IMR-90 (cell line): ENCODE data around the gene SHROOM1. TPM values are rescaled to one million over a fixed set of nuclear protein-coding genes. Genes with fewer than 3 reads are reported as not detected.

Source experiments
- ATAC-seq: fragments of 200-7000 bp; cut with Tn5 transposase; 2 replicates; pipeline ENCODE4 v1.9.1; 2020; ENCODE audit warnings: low read depth, mild to moderate bottlenecking, moderate library complexity
- BruUV-seq: library from RNA; stranded (reverse); fragments of 400-500 nt; replicated peaks from 2 replicates; lab custom pipeline; 2021; lab: Mats Ljungman, UMichigan
- CTCF ChIA-PET: fragments of 300-600 bp; formaldehyde crosslinking; extraction: SDS; loops from one replicate; lab custom pipeline; 2021; ENCODE audit warnings: antibody characterized with exemption; lab: Yijun Ruan, JAX
- POLR2A ChIA-PET: fragments of 300-600 bp; sonication (Branson Sonifier 250); formaldehyde crosslinking; loops from one replicate; lab custom pipeline; 2022; ENCODE audit warnings: antibody characterized with exemption; ENCODE audit not compliant: unreplicated experiment; lab: Charles Lee
- DNase-seq: peaks from one replicate; pipeline ENCODE4 v3.0.0; 2013
- H2AFZ ChIP-seq: replicated peaks from 2 replicates; pipeline ENCODE3; 2013; ENCODE audit warnings: low read length, mild to moderate bottlenecking; ENCODE audit not compliant: poor library complexity
- H2AK5ac ChIP-seq: 2 replicates; pipeline ENCODE4 v1.6.1; 2013; ENCODE audit warnings: low read depth, low read length, inconsistent platforms
- H2AK9ac ChIP-seq: replicated peaks from 2 replicates; pipeline ENCODE3; 2013; ENCODE audit warnings: mild to moderate bottlenecking, low read depth, low read length, moderate library complexity; ENCODE audit not compliant: poor library complexity
- H2BK120ac ChIP-seq: 2 replicates; pipeline ENCODE4 v1.6.1; 2013; ENCODE audit warnings: low read depth, low read length, inconsistent platforms
- H2BK15ac ChIP-seq: 3 replicates; pipeline ENCODE4 v1.6.1; 2013; ENCODE audit warnings: low read depth, low read length, inconsistent platforms
- H2BK20ac ChIP-seq: 2 replicates; pipeline ENCODE4 v1.6.1; 2013; ENCODE audit warnings: low read depth, mild to moderate bottlenecking, inconsistent platforms, low read length, moderate library complexity
- H2BK5ac ChIP-seq: 2 replicates; pipeline ENCODE4 v1.6.1; 2013; ENCODE audit warnings: mild to moderate bottlenecking, low read depth, low read length, inconsistent platforms; ENCODE audit not compliant: poor library complexity, severe bottlenecking
- H3K14ac ChIP-seq: replicated peaks from 2 replicates; pipeline ENCODE4 v1.6.1; 2013; ENCODE audit warnings: low read depth, low read length, inconsistent platforms
- H3K18ac ChIP-seq: 2 replicates; pipeline ENCODE4 v1.6.1; 2013; ENCODE audit warnings: low read depth, low read length, control low read depth
- H3K23ac ChIP-seq: 2 replicates; pipeline ENCODE4 v1.6.1; 2013; ENCODE audit warnings: low read depth, low read length, inconsistent platforms
- H3K27ac ChIP-seq: 2 replicates; pipeline ENCODE4 v1.5.1; 2013; ENCODE audit warnings: mild to moderate bottlenecking, control low read depth, low read length; ENCODE audit not compliant: insufficient read depth
- H3K27me3 ChIP-seq: 2 replicates; pipeline ENCODE4 v1.6.1; 2013; ENCODE audit warnings: low read length; ENCODE audit not compliant: control insufficient read depth, insufficient read depth
- H3K36me3 ChIP-seq: 2 replicates; pipeline ENCODE4 v1.6.1; 2013; ENCODE audit warnings: low read length, mixed read lengths; ENCODE audit not compliant: control insufficient read depth, insufficient read depth
- H3K4ac ChIP-seq: 2 replicates; pipeline ENCODE4 v1.6.1; 2013; ENCODE audit warnings: low read depth, low read length, inconsistent platforms
- H3K4me1 ChIP-seq: 2 replicates; pipeline ENCODE4 v1.6.1; 2013; ENCODE audit warnings: low read length, mixed read lengths; ENCODE audit not compliant: control insufficient read depth, insufficient read depth
- H3K4me2 ChIP-seq: 2 replicates; pipeline ENCODE4 v1.6.1; 2013; ENCODE audit warnings: low read depth, mild to moderate bottlenecking, control low read depth, low read length, moderate library complexity
- H3K4me3 ChIP-seq: 2 replicates; pipeline ENCODE4 v1.5.1; 2013; ENCODE audit warnings: low read depth, mild to moderate bottlenecking, control low read depth, low read length, moderate library complexity; ENCODE audit not compliant: insufficient read depth
- H3K56ac ChIP-seq: 2 replicates; pipeline ENCODE4 v1.6.1; 2013; ENCODE audit warnings: low read length, inconsistent platforms; ENCODE audit not compliant: insufficient read depth; ENCODE audit errors: extremely low read depth
- H3K79me1 ChIP-seq, 2 experiments: 2 replicates each; pipeline ENCODE4 v1.6.1; 2013; ENCODE audit warnings: low read length in 2 of 2, inconsistent platforms in 1 of 2, low read depth in 1 of 2
- H3K9ac ChIP-seq: 2 replicates; pipeline ENCODE4 v1.6.1; 2013; ENCODE audit warnings: low read depth, low read length, control low read depth
- H3K9me1 ChIP-seq: 2 replicates; pipeline ENCODE4 v1.6.1; 2013; ENCODE audit warnings: low read length, inconsistent platforms; ENCODE audit not compliant: insufficient read depth
- H3K9me3 ChIP-seq: 2 replicates; pipeline ENCODE4 v1.6.1; 2013; ENCODE audit warnings: low read length; ENCODE audit not compliant: control insufficient read depth, insufficient read depth
- H4K20me1 ChIP-seq: 2 replicates; pipeline ENCODE4 v1.6.1; 2013; ENCODE audit warnings: low read length, inconsistent platforms; ENCODE audit not compliant: insufficient read depth
- H4K5ac ChIP-seq: 2 replicates; pipeline ENCODE4 v1.6.1; 2013; ENCODE audit warnings: mild to moderate bottlenecking, low read depth, low read length, control low read depth
- H4K8ac ChIP-seq, 2 experiments: 2 replicates each; pipeline ENCODE4 v1.6.1; 2013; ENCODE audit warnings: low read depth in 2 of 2, low read length in 2 of 2, control low read depth in 1 of 2, inconsistent platforms in 1 of 2
- H4K91ac ChIP-seq: 2 replicates; pipeline ENCODE4 v1.6.1; 2013; ENCODE audit warnings: low read depth, low read length, inconsistent platforms; ENCODE audit not compliant: insufficient read depth
- CHD1 ChIP-seq: IDR thresholded peaks from 2 replicates; pipeline ENCODE4 v1.6.1; 2012; ENCODE audit warnings: low read depth, low read length, improper control_type of control experiment
- FOS ChIP-seq: fragments of 150-350 bp; IDR thresholded peaks from 2 replicates; pipeline ENCODE4 v1.6.1; 2016; ENCODE audit warnings: low read depth, low read length
- MAZ ChIP-seq: IDR thresholded peaks from 2 replicates; pipeline ENCODE4 v1.6.1; 2012; ENCODE audit warnings: low read depth, mild to moderate bottlenecking, low read length, improper control_type of control experiment, moderate library complexity, borderline replicate concordance
- MXI1 ChIP-seq: IDR thresholded peaks from 2 replicates; pipeline ENCODE4 v1.6.1; 2012; ENCODE audit warnings: low read depth, mild to moderate bottlenecking, low read length, moderate library complexity, borderline replicate concordance
- POLR2A ChIP-seq: IDR thresholded peaks from 2 replicates; pipeline ENCODE4 v1.6.1; 2012; ENCODE audit warnings: mild to moderate bottlenecking, low read depth, low read length
- RCOR1 ChIP-seq: IDR thresholded peaks from 2 replicates; pipeline ENCODE4 v1.6.1; 2012; ENCODE audit warnings: mild to moderate bottlenecking, low read length, improper control_type of control experiment; ENCODE audit not compliant: insufficient replicate concordance
- RFX5 ChIP-seq: IDR thresholded peaks from 2 replicates; pipeline ENCODE4 v1.8.0; 2012; ENCODE audit warnings: low read depth, mild to moderate bottlenecking, low read length, moderate library complexity
- SMC3 ChIP-seq: fragments of 150-350 bp; IDR thresholded peaks from 2 replicates; pipeline ENCODE4 v1.6.1; 2016; ENCODE audit warnings: low read depth, mild to moderate bottlenecking, antibody characterized with exemption, low read length, moderate library complexity
- WGBS, 2 experiments: methylation state at CpG; one replicate each; pipeline versions ENCODE4 v1.1.5 to v1.1.7; 2013; ENCODE audit warnings: missing lambda C conversion rate in 2 of 2; ENCODE audit not compliant: insufficient read length in 1 of 2; ENCODE audit errors: extremely low coverage in 2 of 2; 5-methylcytosine and 5-hydroxymethylcytosine counted together
- dilution Hi-C: fragments of 300-500 bp; cut with HindIII; formaldehyde crosslinking; loops from one replicate; pipeline ENCODE4 v1.14.3; 2018; ENCODE audit warnings: low sequenced_read_pairs; ENCODE audit not compliant: unreplicated experiment
- in situ Hi-C: fragments of 300-500 bp; cut with MboI; formaldehyde crosslinking; loops from 3 replicates; pipeline ENCODE4 v1.14.3; 2019; ENCODE audit warnings: low sequenced_read_pairs, inconsistent platforms, mixed read lengths
- intact Hi-C: fragments of 100-400 bp; cut with micrococcal nuclease; formaldehyde crosslinking; loops from 2 replicates; pipeline ENCODE4 v1.10.0; 2022
- polyA plus RNA-seq, 3 experiments: library from polyadenylated mRNA; depleted of rRNA; stranded (reverse); fragments of >200 nt; gene quantifications; 2 replicates each; pipeline ENCODE4 v1.2.3, GENCODE V29; 2012; ENCODE audit warnings: low replicate concordance in 1 of 3
- total RNA-seq: library from RNA; depleted of rRNA; stranded (reverse); fragments of >200 nt; gene quantifications from 2 replicates; pipeline ENCODE4 v1.2.3, GENCODE V29; 2012

Gene SHROOM1
- total and polyA plus RNA-seq, 2 of the 4 experiments (the other 2 are of a cell fraction), result 1.4 to 6.3 TPM

- no peak overlapping the region for H2BK20ac ChIP-seq
- no peak overlapping the region for H2BK5ac ChIP-seq
- 0 out of 2 replicates have a peak overlapping the region, but pooled peaks have one; percentile 21 for H2AK5ac ChIP-seq
- no peak overlapping the region for H4K8ac ChIP-seq
- intact Hi-C loops (loop anchor here (5.0 kb wide), 3 partner anchors 161 to 316 kb away; no protein-coding TSS in a partner anchor), dilution Hi-C loops (no loop called here), in situ Hi-C loops (no loop called here)
- H2AK9ac ChIP-seq, result no peak overlapping the region
- H3K23ac ChIP-seq, result no peak overlapping the region
- no peak overlapping the region for H2BK120ac ChIP-seq
- H3K27me3 ChIP-seq, result no peaks in the 10 kb centered on the region
- H3K9me1 ChIP-seq, result no peaks in the 10 kb centered on the region
- no peak for TF ChIP-seq CHD1
- TF ChIP-seq SMC3, result no peak
- no peak for TF ChIP-seq MXI1
- no peak for TF ChIP-seq POLR2A
- TF ChIP-seq RCOR1, result no peak
- no peak for TF ChIP-seq FOS
- TF ChIP-seq MAZ, result no peak
- TF ChIP-seq RFX5, result no peak
- no peaks in the 10 kb centered on the region for H3K9me3 ChIP-seq
- no peak overlapping the region for H3K4me2 ChIP-seq
- peaks cover 0 to 10% of the 10 kb centered on the region in 2 experiments; a peak in 2 of 4 replicates for H3K79me1 ChIP-seq
- peaks cover 6% of the 10 kb centered on the region; the same call in 1 of the 2 replicates for H3K36me3 ChIP-seq
- H3K18ac ChIP-seq, result no peak overlapping the region
- DNase-seq (no peak), ATAC-seq (no peak)
- CTCF ChIA-PET, result interaction anchor here (0.5 to 0.6 kb wide), 2 partner anchors 198 to 725 kb away, joined by 3 to 4 read pairs; no protein-coding TSS in a partner anchor
- H4K5ac ChIP-seq, result no peak overlapping the region
- H3K4ac ChIP-seq, result peak overlapping the region; percentile 4; the same call in 1 of the 2 replicates
- H2BK15ac ChIP-seq, result no peak overlapping the region
- WGBS, 2 experiments, result 62% methylated on average over 25 of the region's 68 CpGs; no CpG with 5 or more reads in 1 of the 2 experiments
- H3K4me1 ChIP-seq, result peaks cover 10% of the 10 kb centered on the region; the same call in 1 of the 2 replicates
- POLR2A ChIA-PET, result no interaction called here
- H3K9ac ChIP-seq, result no peak overlapping the region
- no peak overlapping the region for H3K4me3 ChIP-seq
- H3K56ac ChIP-seq, result no peak overlapping the region
- H4K20me1 ChIP-seq, result no peaks in the 10 kb centered on the region
- BruUV-seq, result no TSS peak
- H4K91ac ChIP-seq, result no peak overlapping the region
- H2AFZ ChIP-seq, result no peak overlapping the region
- H3K27ac ChIP-seq, result no peak overlapping the region
- no peak overlapping the region for H3K14ac ChIP-seq
Observed at GRCh38 chr5:132822650-132823480, 7.6 kb downstream of the SHROOM1 start.
